NCI-H774 (cell line): ENCODE data around the gene HHAT.
"Not testable (repeated sequence)": the region's sequence is repeated elsewhere in the genome, so short reads cannot be mapped to it uniquely, and the experiment has no call there.

Experiments
- DNase-seq: peaks from one replicate; lab custom pipeline; 2025; lab: John Stamatoyannopoulos, UW

HHAT gene

GRCh38 chr1:210313921-210314320 lies 14.8 kb upstream of the HHAT start:
- DNase-seq = no peak

- DNase-seq = no peak
These were observed 13.2 kb upstream of the HHAT start for GRCh38 chr1:210315529-210315928.

- DNase-seq = no peak
These were observed 7.6 kb upstream of the HHAT start for GRCh38 chr1:210321131-210321530.

GRCh38 chr1:210321552-210321951 lies 7.2 kb upstream of the HHAT start:
- DNase-seq = no peak

GRCh38 chr1:210323957-210324356 lies 4.7 kb upstream of the HHAT start:
- no peak for DNase-seq

GRCh38 chr1:210325026-210325670 lies 3.6 kb upstream of the HHAT start:
- no peak for DNase-seq

- no peak for DNase-seq
These were observed 513 bp upstream of the HHAT start for GRCh38 chr1:210328032-210328745.

- DNase-seq = no peak
These were observed 1.7 kb downstream of the HHAT start for GRCh38 chr1:210330279-210330866.

- DNase-seq = no peak
These were observed 3.5 kb downstream of the HHAT start for GRCh38 chr1:210332233-210332632.

GRCh38 chr1:210332719-210333398 lies 4.2 kb downstream of the HHAT start:
- no peak for DNase-seq

GRCh38 chr1:210335001-210335400 lies 6.3 kb downstream of the HHAT start:
- no peak for DNase-seq

- DNase-seq = no peak
These were observed 7.7 kb downstream of the HHAT start for GRCh38 chr1:210336362-210336761.

GRCh38 chr1:210339500-210339899 lies 10.8 kb downstream of the HHAT start:
- no peak for DNase-seq

- no peak for DNase-seq
These were observed 11.6 kb downstream of the HHAT start for GRCh38 chr1:210340311-210340710.

GRCh38 chr1:210340841-210341240 lies 12.1 kb downstream of the HHAT start:
- DNase-seq = no peak

GRCh38 chr1:210342986-210343780 lies 14.5 kb downstream of the HHAT start:
- DNase-seq = no peak

- no peak for DNase-seq
These were observed 16.0 kb downstream of the HHAT start for GRCh38 chr1:210344706-210345105.

GRCh38 chr1:210347112-210347511 lies 18.4 kb downstream of the HHAT start:
- no peak for DNase-seq

GRCh38 chr1:210351496-210351895 lies 22.8 kb downstream of the HHAT start:
- no peak for DNase-seq

- no peak for DNase-seq
These were observed 23.9 kb downstream of the HHAT start for GRCh38 chr1:210352575-210352974.

- DNase-seq = not testable (repeated sequence)
These were observed 25.6 kb downstream of the HHAT start for GRCh38 chr1:210354305-210354704.

- DNase-seq = no peak
These were observed 29.9 kb downstream of the HHAT start for GRCh38 chr1:210358626-210359025.
